Heart right ventricle (tissue), 16 donors: ENCODE data around the gene RPL10. TPM values are rescaled to one million over a fixed set of nuclear protein-coding genes. Genes with fewer than 3 reads are reported as not detected.

Experiments used
- ATAC-seq, 8 donors: fragments of 200-7000 bp; cut with Tn5 transposase; one replicate each; pipeline ENCODE4 v1.9.1; 2020; ENCODE audit warnings: mild to moderate bottlenecking in 8 of 8, moderate library complexity in 8 of 8, moderate number of reproducible peaks in 1 of 8
- DNase-seq, 2 donors: peaks; one replicate each; pipeline ENCODE4 v3.0.0-alpha.2; 2020
- H3K27ac ChIP-seq, 10 donors: fragments of 200-600 bp; sonication (generic) in 2 of 10; one replicate each; pipeline versions ENCODE4 v1.5.0 to v1.8.0; 2020 to 2022; ENCODE audit warnings: mild to moderate bottlenecking in 3 of 10
- H3K27me3 ChIP-seq, 7 donors: fragments of 200-600 bp; one replicate each; pipeline ENCODE4 v1.8.0; 2021 to 2022; ENCODE audit warnings: mild to moderate bottlenecking in 2 of 7
- H3K36me3 ChIP-seq, 9 donors: fragments of 200-600 bp; sonication (generic) in 1 of 9; one replicate each; pipeline versions ENCODE4 v1.5.0 to v1.8.0; 2020 to 2022; ENCODE audit warnings: mild to moderate bottlenecking in 2 of 9
- H3K4me1 ChIP-seq, 9 donors: fragments of 200-600 bp; sonication (generic) in 1 of 9; one replicate each; pipeline versions ENCODE4 v1.5.0 to v1.8.0; 2020 to 2022; ENCODE audit warnings: mild to moderate bottlenecking in 4 of 9
- H3K4me3 ChIP-seq, 10 donors: fragments of 200-600 bp; sonication (generic) in 2 of 10; one replicate each; pipeline versions ENCODE4 v1.5.0 to v1.8.0; 2020 to 2022; ENCODE audit warnings: mild to moderate bottlenecking in 7 of 10, moderate library complexity in 2 of 10
- H3K9me3 ChIP-seq, 11 donors: fragments of 200-600 bp in 10 of 11; sonication (generic) in 2 of 11; one replicate each; pipeline versions ENCODE4 v1.5.0 to v1.8.0; 2013 to 2022; ENCODE audit warnings: mild to moderate bottlenecking in 2 of 11, control low read depth in 1 of 11, moderate library complexity in 1 of 11
- CTCF ChIP-seq, 9 donors: fragments of 200-600 bp; sonication (generic) in 2 of 9; IDR thresholded peaks; one replicate each; pipeline versions ENCODE4 v1.5.0 to v1.8.0; 2021 to 2022; ENCODE audit warnings: antibody characterized with exemption in 9 of 9, mild to moderate bottlenecking in 5 of 9, moderate library complexity in 1 of 9
- WGBS, 2 donors: extraction: QIAGEN DNeasy Blood & Tissue Kit; methylation state at CpG; one replicate each; pipeline ENCODE4 v1.1.7; 2013; ENCODE audit warnings: inconsistent platforms in 1 of 2; 5-methylcytosine and 5-hydroxymethylcytosine counted together
- intact Hi-C, 10 donors: fragments of 100-400 bp; cut with DNase I; formaldehyde crosslinking; loops; one replicate each; pipeline versions ENCODE4 v1.11.1 to v1.14.2; 2022
- polyA plus RNA-seq, 2 donors: library from polyadenylated mRNA; stranded (reverse); fragments of 200-250 nt; gene quantifications; one replicate each; pipeline ENCODE4 v1.2.3, GENCODE V29; 2013
- total RNA-seq, 10 donors: library from RNA; stranded (reverse); fragmentation: NEBNext Ultra II Directional in 3 of 10; extraction: Animal tissue kit (Norgen Biotek cat#: 25700) in 3 of 10; gene quantifications; one replicate each; pipeline versions ENCODE4 v1.2.1 to v1.2.4, GENCODE V29; 2021 to 2023
- donor health status: Arrhythmogenic right ventricular cardiomyopathy.
- donor health status: ischemic (EF 13 %, LVEDD 7.1; RV severe dilation, severe dysfunction).
- donor health status: healthy with polysubstance abuse.
- donor health status: DM: no; HTN: yes; CAD: no.
- donor health status: DM: no; HTN: no; CAD: no.
- donor health status: ischemic (EF 25% LVEDD 6.9; RV normal size, moderate dysfunction).
- donor health status: ischemic (EF 25% LVEDD 5.7; RV mildly dilated, moderate dysfunction).
- donor health status: healthy.
- donor health status: DM: yes; HTN: yes; CAD: no.
- donor health status: Ischemic cardiomyopathy.
- donor health status: ischemic (EF 35%, LVEDD 5.7; RV mildly dilated, moderate dysfunction).
- donor health status: nonischemic (EF 11% LVEDD 7.7; RV severe dilation, severe dysfunction).
- donor health status: DM: yes; HTN: yes; CAD: no.
- donor health status: PGD.
- donor health status: ischemic (EF 29% LVEDD 5.4; RV normal size, mild dysfunction).
- donor health status: nonischemic (EF 23%, LVEDD 6.1; RV moderate dilation, normal function).

Gene RPL10
- total and polyA plus RNA-seq, 12 donors = 1,543 to 7,085 (median 1,901) TPM

- TF ChIP-seq CTCF (IDR thresholded peaks at IDR 0.05) = no peak
- Histone ChIP-seq H3K27me3 (no peaks in the 10 kb centered on the region), H3K27ac (peak overlapping the region in 1 of 10 donors; percentile 56), H3K9me3 (no peaks in the 10 kb centered on the region), H3K4me3 (no peak overlapping the region), H3K4me1 (peaks cover 0 to 32% (median 3%) of the 10 kb centered on the region in 9 donors), H3K36me3 (peaks cover 0 to 94% (median 34%) of the 10 kb centered on the region in 9 donors)
- no peak for ATAC-seq
- 74% methylated on average over 13 of the region's 13 CpGs for WGBS, 2 donors
- intact Hi-C loops = no loop called here
- no peak for DNase-seq
Measured at GRCh38 chrX:154352466-154352865, 45.7 kb upstream of the RPL10 start.

- DNase-seq (no peak), ATAC-seq (no peak)
- Histone ChIP-seq H3K27me3 (no peaks in the 10 kb centered on the region), H3K4me1 (peaks cover 0 to 31% (median 6%) of the 10 kb centered on the region in 9 donors), H3K27ac (no peak overlapping the region), H3K36me3 (peaks cover 0 to 100% (median 43%) of the 10 kb centered on the region in 9 donors), H3K4me3 (no peak overlapping the region), H3K9me3 (no peaks in the 10 kb centered on the region)
- TF ChIP-seq CTCF (IDR thresholded peaks at IDR 0.05) = no peak
- WGBS, 2 donors = 76% methylated on average over 17 to 24 of the region's 24 CpGs
- intact Hi-C loops = no loop called here
Measured at GRCh38 chrX:154353172-154353843, 44.9 kb upstream of the RPL10 start.

- WGBS, 2 donors = 68% methylated on average over 14 of the region's 14 CpGs
- ATAC-seq (no peak), DNase-seq (no peak)
- Histone ChIP-seq H3K36me3 (peaks cover 0 to 100% (median 50%) of the 10 kb centered on the region in 9 donors), H3K4me1 (peaks cover 0 to 29% (median 6%) of the 10 kb centered on the region in 9 donors), H3K27ac (no peak overlapping the region), H3K9me3 (no peaks in the 10 kb centered on the region), H3K27me3 (no peaks in the 10 kb centered on the region), H3K4me3 (no peak overlapping the region)
- intact Hi-C loops = no loop called here
- no peak for TF ChIP-seq CTCF (IDR thresholded peaks at IDR 0.05)
Measured at GRCh38 chrX:154354013-154354412, 44.2 kb upstream of the RPL10 start.

- Histone ChIP-seq H3K9me3 (no peaks in the 10 kb centered on the region), H3K27me3 (no peaks in the 10 kb centered on the region), H3K4me1 (peaks cover 0 to 29% (median 6%) of the 10 kb centered on the region in 9 donors), H3K4me3 (no peak overlapping the region), H3K36me3 (peaks cover 0 to 100% (median 49%) of the 10 kb centered on the region in 9 donors), H3K27ac (no peak overlapping the region)
- DNase-seq (no peak), ATAC-seq (no peak)
- WGBS, 2 donors = 75 to 81% methylated on average over 6 to 13 of the region's 13 CpGs
- intact Hi-C loops = no loop called here
- TF ChIP-seq CTCF (IDR thresholded peaks at IDR 0.05) = no peak
Measured at GRCh38 chrX:154354516-154354915, 43.7 kb upstream of the RPL10 start.
